ENCODE measurements around the gene SRP68.

SRP68 gene

DNA sequence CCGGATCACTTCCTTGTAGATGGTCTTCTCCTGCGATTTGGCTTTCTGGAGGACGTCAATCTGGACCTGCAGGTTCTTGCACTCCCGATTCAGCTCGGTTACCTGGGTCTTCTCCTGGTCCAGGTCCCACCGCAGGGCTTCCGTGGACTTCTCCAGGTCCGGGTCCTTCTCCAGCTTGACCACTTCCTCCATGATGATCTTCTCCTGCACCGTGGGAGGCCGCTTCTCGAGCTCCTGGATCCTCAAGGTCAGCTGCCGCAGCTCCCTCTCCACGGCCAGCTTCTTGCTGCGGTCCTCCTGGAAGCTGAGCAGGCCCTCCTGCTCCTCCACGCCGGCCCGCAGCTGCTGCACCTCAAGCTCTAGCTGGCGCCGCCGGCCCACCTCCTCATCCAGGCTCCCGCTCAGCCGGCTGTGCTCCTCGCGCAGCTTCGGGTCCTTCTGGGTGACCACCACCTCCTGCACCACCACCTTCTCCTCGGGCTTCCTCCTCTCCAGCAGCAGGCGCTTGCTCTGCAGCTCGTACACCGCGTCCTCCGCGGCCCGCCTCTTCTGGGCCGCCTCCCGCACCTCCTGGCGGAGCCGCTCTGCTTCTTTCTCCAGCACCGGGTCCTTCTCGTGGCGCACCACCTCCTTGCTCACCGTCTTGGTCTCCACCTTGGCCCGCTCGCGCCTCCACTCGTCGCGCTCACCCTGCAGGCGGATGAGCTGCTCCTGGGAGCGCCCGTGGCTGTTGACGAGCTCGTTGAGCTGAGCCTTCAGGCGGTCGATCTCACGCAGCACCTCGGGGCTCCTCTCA is 63.5 kb downstream of the SRP68 start:
- TF ChIP-seq CTCF (conservative IDR thresholded peaks at IDR 0.05; ENCODE audit: low read depth) = no peak
- CTCF ChIA-PET = interaction anchor here (1.1 to 1.6 kb wide), 2 partner anchors 99 to 104 kb away, joined by 3 to 4 read pairs; partner anchors contain the start of gene MRPL38
- no peak for DNase-seq (ENCODE audit: low spot score)
- POLR2A ChIA-PET (ENCODE audit: low non-redundant PET) = interaction anchor here (0.6 kb wide), 1 partner anchor 132 kb away, joined by 3 read pairs; no protein-coding TSS in a partner anchor
- H3K27ac ChIP-seq = no peak overlapping the region

DNA sequence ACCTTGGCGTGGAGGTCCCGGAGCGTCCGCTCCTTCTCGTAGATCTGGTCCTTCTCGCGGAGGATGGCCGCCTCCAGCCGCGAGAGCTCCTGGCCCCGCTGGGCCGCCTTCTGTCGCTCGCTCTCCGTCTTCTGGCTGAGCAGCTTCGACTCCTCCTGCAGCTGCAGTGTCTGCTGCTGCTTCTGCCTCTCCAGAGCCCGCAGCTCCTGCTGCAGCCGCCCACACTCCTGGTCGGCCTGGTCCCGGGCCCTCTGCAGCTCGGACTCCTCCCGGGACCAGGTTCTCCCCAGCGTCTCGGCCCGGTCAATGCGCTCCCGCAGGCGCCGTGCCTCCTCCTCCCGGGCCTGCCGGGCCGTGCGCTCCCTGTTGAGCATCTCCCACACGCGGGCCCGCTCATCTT is 64.1 kb downstream of the SRP68 start:
- no peak overlapping the region for H3K27ac ChIP-seq
- ChIA-PET POLR2A (ENCODE audit: low non-redundant PET) (interaction anchor here (0.6 kb wide), 1 partner anchor 132 kb away, joined by 3 read pairs; no protein-coding TSS in a partner anchor), CTCF (interaction anchor here (1.1 to 1.6 kb wide), 3 partner anchors 98 to 103 kb away, joined by 3 to 5 read pairs (median 4); partner anchors contain the start of gene MRPL38)
- DNase-seq (ENCODE audit: low spot score) = no peak
- no peak for TF ChIP-seq CTCF (conservative IDR thresholded peaks at IDR 0.05; ENCODE audit: low read depth)

- TF ChIP-seq CTCF (conservative IDR thresholded peaks at IDR 0.05; ENCODE audit: low read depth) = no peak
- DNase-seq (ENCODE audit: low spot score) = no peak
- CTCF ChIA-PET = interaction anchor here (1.1 to 1.2 kb wide), 2 partner anchors 98 to 103 kb away, joined by 3 to 5 read pairs; no protein-coding TSS in a partner anchor
- POLR2A ChIA-PET (ENCODE audit: low non-redundant PET) = no interaction called here
- H3K27ac ChIP-seq = no peak overlapping the region
These were observed 64.5 kb downstream of the SRP68 start for GRCh38 chr17:76007850-76008165.

DNA sequence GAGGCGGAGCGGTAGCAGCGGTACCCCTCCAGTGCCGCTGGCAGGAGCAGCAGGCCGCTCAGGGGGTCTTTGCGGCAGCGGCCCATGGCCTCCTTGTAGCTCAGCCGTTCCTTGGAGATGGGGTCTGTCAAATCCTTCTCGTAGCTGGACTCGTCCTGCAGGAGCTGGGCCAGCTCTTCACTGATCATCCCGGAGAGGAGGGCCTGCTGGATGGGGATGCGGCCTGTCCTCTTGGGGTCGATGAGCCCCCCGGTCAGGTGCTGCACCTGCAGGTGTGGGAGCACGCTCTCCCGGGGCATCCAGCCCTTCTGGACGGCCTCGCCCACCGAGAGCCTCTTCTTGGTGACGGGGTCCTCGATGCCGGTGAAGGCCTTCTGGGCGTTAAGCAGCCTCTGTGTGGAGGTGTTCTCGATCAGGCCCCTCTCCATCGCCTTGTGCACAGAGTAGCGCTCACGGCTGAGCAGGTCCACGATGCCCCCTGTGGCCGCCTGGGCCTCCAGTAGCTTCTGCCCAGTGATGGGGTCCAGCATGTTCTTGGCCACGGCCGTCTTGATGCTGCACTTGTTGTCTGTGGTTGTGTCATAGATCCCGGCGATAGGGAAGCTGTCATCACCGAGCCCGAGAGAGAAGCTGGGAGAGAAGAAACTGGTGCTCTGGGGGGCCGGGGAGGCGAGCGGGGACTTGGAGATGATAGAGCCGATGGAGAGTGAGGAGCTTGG is 65.0 kb downstream of the SRP68 start:
- POLR2A ChIA-PET (ENCODE audit: low non-redundant PET) = no interaction called here
- CTCF ChIA-PET = interaction anchor here (0.6 to 1.2 kb wide), 3 partner anchors 97 to 102 kb away, joined by 3 to 5 read pairs (median 3); no protein-coding TSS in a partner anchor
- no peak for TF ChIP-seq CTCF (conservative IDR thresholded peaks at IDR 0.05; ENCODE audit: low read depth)
- H3K27ac ChIP-seq = 0 out of 2 replicates have a peak overlapping the region, but pooled peaks have one; percentile 1
- no peak for DNase-seq (ENCODE audit: low spot score)

DNA sequence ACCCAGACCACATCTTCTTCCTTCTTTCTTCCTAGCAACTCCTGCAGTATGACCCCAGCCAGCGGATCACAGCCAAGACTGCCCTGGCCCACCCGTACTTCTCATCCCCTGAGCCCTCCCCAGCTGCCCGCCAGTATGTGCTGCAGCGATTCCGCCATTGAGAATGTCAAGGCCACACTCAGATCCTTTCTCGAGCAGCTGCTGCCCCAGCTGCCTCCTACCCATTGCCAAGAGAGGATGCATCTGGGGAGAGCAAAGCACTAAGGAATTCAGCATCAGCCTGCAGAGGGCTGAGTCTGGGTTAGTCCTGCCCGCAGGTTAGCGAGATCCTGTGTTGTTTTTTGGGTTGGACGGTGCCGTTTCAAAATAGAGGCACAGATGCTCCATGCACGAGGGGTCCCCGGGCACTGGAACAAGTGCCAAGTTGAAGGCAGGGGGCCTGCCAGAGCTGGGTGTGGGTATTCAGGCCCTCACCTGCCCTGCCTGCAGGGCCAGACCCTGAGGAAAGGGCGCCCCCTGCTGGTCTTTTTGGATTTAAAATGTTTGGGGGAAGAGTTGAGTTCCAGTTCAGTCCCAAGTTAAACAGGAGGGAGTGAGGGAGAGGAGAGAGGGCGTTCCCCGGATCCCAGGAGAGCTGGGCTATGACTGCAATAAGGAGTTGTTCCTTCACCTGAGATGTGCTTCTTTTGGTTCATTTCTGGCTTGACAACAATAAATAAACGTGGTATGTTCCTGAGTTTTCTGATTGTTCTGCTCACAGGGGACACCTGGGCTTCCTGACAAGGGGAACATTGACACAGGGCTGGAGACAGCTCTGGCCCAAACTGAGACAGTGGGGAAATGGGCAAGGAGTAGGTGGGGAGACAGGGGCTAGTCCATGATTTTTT is 66.8 kb downstream of the SRP68 start:
- ChIA-PET POLR2A (ENCODE audit: low non-redundant PET) (no interaction called here), CTCF (interaction anchor here (0.5 to 1.6 kb wide), 12 partner anchors 9 to 418 kb away, joined by 3 to 7 read pairs (median 4); partner anchors contain the start of gene EVPL)
- peak; percentile 71 for TF ChIP-seq CTCF (conservative IDR thresholded peaks at IDR 0.05; ENCODE audit: low read depth)
- DNase-seq (ENCODE audit: low spot score) = peak; percentile 44
- peak overlapping the region; percentile 50 for H3K27ac ChIP-seq
